SKM-1 treated with dmso at 0.1 percent for 144 hours (cell line): Measurements from ENCODE around the gene PANX2.

Experiments used
- DNase-seq: peaks from one replicate; lab custom pipeline; 2025; ENCODE audit not compliant: unreplicated experiment; lab: John Stamatoyannopoulos, UW

The PANX2 gene

GRCh38 chr22:50227579-50228215 is 57.2 kb downstream of the PANX2 start:
- no peak for DNase-seq

GRCh38 chr22:50228366-50228765 is 57.8 kb downstream of the PANX2 start:
- no peak for DNase-seq

GRCh38 chr22:50229370-50229769 is 58.8 kb downstream of the PANX2 start:
- DNase-seq: no peak
